ENCODE results near the gene NF1.

- no peak for TF ChIP-seq CTCF (IDR thresholded peaks at IDR 0.05)
- no peak for TF ChIP-seq EZH2 (IDR thresholded peaks at IDR 0.05; ENCODE audit: borderline replicate concordance, insufficient read depth, low read depth, low read length, poor library complexity, severe bottlenecking)
Measured at GRCh38 chr17:31051506-31051905, 43.3 kb upstream of the NF1 start.
